ENCODE results near the gene TRIM43.
"Not testable (repeated sequence)": the region's sequence is repeated elsewhere in the genome, so short reads cannot be mapped to it uniquely, and the experiment has no call there.

Gene TRIM43

DNA sequence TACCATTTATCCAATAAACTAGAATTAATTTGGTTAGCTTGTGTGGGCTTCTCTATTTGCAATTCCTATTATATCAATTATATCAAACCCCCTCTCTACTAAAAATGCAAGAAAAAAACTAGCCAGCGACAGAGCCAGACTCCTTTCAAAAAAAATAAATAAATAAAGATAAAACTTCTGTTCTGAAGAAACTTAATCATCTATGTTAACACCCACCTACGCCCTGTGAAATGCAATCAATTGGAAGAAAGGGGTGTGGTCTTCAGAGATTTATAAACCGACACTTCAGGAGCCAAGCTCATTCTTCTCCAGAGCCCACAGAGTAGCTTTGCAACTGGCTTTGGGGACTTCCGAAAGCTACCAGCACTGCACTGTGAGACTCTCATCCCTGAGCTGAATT is at the start of gene TRIM43:
Gene TRIM43, plus strand, starts transcription at position 301 of the 400 bp plus-strand sequence. CDS start 2,023 bp downstream, outside the sequence.
- not testable (repeated sequence) for H3K9me3 ChIP-seq (ENCODE audit: severe bottlenecking); DNase-seq (ENCODE audit: low spot score); ATAC-seq (ENCODE audit: low read depth); H3K27ac ChIP-seq (ENCODE audit: poor library complexity, severe bottlenecking); H3K27me3 ChIP-seq (ENCODE audit: insufficient read depth, poor library complexity, severe bottlenecking); H3K36me3 ChIP-seq (ENCODE audit: low read depth); H3K4me3 ChIP-seq (ENCODE audit: severe bottlenecking); H3K4me1 ChIP-seq (ENCODE audit: insufficient read depth, poor library complexity, severe bottlenecking)

GRCh38 chr2:95551055-95551568 is 40.7 kb upstream of the TRIM43 start:
- H3K27ac ChIP-seq (ENCODE audit: poor library complexity, severe bottlenecking), result no peak overlapping the region
- ATAC-seq (ENCODE audit: low read depth), result no peak
- no peaks in the 10 kb centered on the region for H3K27me3 ChIP-seq (ENCODE audit: insufficient read depth, poor library complexity, severe bottlenecking)

DNA sequence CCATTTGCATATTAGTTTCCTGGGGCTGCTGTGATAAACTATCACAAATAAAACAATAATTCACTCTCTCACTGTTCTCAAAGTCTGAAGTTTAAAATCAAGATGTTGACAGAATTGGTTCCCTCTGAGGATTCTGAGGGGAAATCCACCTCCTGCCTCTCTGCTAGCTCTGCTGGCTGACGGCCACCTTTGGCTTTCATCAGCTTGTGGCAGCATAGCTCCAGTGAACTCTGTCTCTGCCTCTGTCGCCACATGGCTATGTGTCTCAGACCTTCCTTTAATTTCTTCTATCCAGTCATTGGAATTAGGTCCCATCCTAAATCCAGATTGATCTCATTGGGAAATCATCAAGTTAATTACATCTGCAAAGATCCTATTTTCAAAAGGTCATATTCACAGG is 38.9 kb upstream of the TRIM43 start:
- Histone ChIP-seq H3K27ac (ENCODE audit: poor library complexity, severe bottlenecking) (no peak overlapping the region), H3K27me3 (ENCODE audit: insufficient read depth, poor library complexity, severe bottlenecking) (no peaks in the 10 kb centered on the region), H3K4me1 (ENCODE audit: insufficient read depth, poor library complexity, severe bottlenecking) (no peaks in the 10 kb centered on the region), H3K4me3 (ENCODE audit: severe bottlenecking) (no peak overlapping the region), H3K36me3 (ENCODE audit: low read depth) (no peaks in the 10 kb centered on the region), H3K9me3 (ENCODE audit: severe bottlenecking) (no peaks in the 10 kb centered on the region)
- no peak for DNase-seq (ENCODE audit: low spot score)
- TF ChIP-seq, protein P1, sequence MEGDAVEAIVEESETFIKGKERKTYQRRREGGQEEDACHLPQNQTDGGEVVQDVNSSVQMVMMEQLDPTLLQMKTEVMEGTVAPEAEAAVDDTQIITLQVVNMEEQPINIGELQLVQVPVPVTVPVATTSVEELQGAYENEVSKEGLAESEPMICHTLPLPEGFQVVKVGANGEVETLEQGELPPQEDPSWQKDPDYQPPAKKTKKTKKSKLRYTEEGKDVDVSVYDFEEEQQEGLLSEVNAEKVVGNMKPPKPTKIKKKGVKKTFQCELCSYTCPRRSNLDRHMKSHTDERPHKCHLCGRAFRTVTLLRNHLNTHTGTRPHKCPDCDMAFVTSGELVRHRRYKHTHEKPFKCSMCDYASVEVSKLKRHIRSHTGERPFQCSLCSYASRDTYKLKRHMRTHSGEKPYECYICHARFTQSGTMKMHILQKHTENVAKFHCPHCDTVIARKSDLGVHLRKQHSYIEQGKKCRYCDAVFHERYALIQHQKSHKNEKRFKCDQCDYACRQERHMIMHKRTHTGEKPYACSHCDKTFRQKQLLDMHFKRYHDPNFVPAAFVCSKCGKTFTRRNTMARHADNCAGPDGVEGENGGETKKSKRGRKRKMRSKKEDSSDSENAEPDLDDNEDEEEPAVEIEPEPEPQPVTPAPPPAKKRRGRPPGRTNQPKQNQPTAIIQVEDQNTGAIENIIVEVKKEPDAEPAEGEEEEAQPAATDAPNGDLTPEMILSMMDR (IDR thresholded peaks at IDR 0.05; ENCODE audit: poor library complexity, severe bottlenecking), result no peak
- no peak for ATAC-seq (ENCODE audit: low read depth)

More at GRCh38 chr2:95551055-95551568, 40.7 kb upstream of the TRIM43 start:
- no peaks in the 10 kb centered on the region for H3K4me1 ChIP-seq (ENCODE audit: insufficient read depth, poor library complexity, severe bottlenecking)
- H3K4me3 ChIP-seq (ENCODE audit: severe bottlenecking), result no peak overlapping the region
- no peaks in the 10 kb centered on the region for H3K9me3 ChIP-seq (ENCODE audit: severe bottlenecking)
- TF ChIP-seq, protein P1 (IDR thresholded peaks at IDR 0.05; ENCODE audit: poor library complexity, severe bottlenecking), result no peak
- DNase-seq (ENCODE audit: low spot score), result no peak
- no peaks in the 10 kb centered on the region for H3K36me3 ChIP-seq (ENCODE audit: low read depth)

- peaks cover 28% of the 10 kb centered on the region for H3K27me3 ChIP-seq (ENCODE audit: insufficient read depth, poor library complexity, severe bottlenecking)
- H3K36me3 ChIP-seq (ENCODE audit: low read depth), result no peaks in the 10 kb centered on the region
- ATAC-seq (ENCODE audit: low read depth) (no peak), DNase-seq (ENCODE audit: low spot score) (no peak)
- TF ChIP-seq, protein P1 (IDR thresholded peaks at IDR 0.05; ENCODE audit: poor library complexity, severe bottlenecking), result no peak
- H3K9me3 ChIP-seq (ENCODE audit: severe bottlenecking), result no peaks in the 10 kb centered on the region
- no peak overlapping the region for H3K27ac ChIP-seq (ENCODE audit: poor library complexity, severe bottlenecking)
- H3K4me1 ChIP-seq (ENCODE audit: insufficient read depth, poor library complexity, severe bottlenecking), result no peaks in the 10 kb centered on the region
- H3K4me3 ChIP-seq (ENCODE audit: severe bottlenecking), result no peak overlapping the region
These were observed 22.6 kb upstream of the TRIM43 start for GRCh38 chr2:95569170-95569569.

DNA sequence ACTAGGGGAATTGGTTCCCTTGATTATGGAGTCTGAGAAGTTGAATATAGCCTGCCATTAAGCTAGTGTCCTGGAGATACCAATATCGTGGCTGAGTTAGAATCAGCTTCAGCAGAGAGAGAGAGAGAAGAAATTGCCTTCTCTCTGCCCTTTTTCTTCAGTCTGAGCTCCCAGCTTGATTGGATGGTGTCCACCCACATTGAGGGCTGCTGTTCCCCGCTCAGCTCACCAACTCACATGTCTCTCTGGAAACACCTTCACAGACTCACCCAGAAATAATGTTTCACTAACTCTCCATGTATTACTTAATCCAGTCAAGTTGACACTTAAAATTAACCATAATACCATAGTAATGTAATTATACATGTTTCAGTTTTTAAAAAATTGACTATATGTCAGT is 17.9 kb upstream of the TRIM43 start:
- no peaks in the 10 kb centered on the region for H3K36me3 ChIP-seq (ENCODE audit: low read depth)
- no peaks in the 10 kb centered on the region for H3K9me3 ChIP-seq (ENCODE audit: severe bottlenecking)
- ATAC-seq (ENCODE audit: low read depth) (no peak), DNase-seq (ENCODE audit: low spot score) (no peak)
- H3K27ac ChIP-seq (ENCODE audit: poor library complexity, severe bottlenecking), result no peak overlapping the region
- no peak overlapping the region for H3K4me3 ChIP-seq (ENCODE audit: severe bottlenecking)
- TF ChIP-seq, protein P1 (IDR thresholded peaks at IDR 0.05; ENCODE audit: poor library complexity, severe bottlenecking), result no peak
- H3K4me1 ChIP-seq (ENCODE audit: insufficient read depth, poor library complexity, severe bottlenecking), result no peaks in the 10 kb centered on the region
- H3K27me3 ChIP-seq (ENCODE audit: insufficient read depth, poor library complexity, severe bottlenecking), result peaks cover 28% of the 10 kb centered on the region

Measured in RWPE2 (cell line).